MCF 10A (cell line): ENCODE measurements around the gene ATP5F1A. TPM values are rescaled to one million over a fixed set of nuclear protein-coding genes. Genes with fewer than 3 reads are reported as not detected.

Experiments used
- BruUV-seq: library from RNA; stranded (reverse); fragments of 400-500 nt; replicated peaks from 2 replicates; lab custom pipeline; 2021; lab: Mats Ljungman, UMichigan
- CTCF ChIA-PET: fragments of 300-600 bp; sonication (Branson Sonifier 250); formaldehyde crosslinking; extraction: SDS; loops from one replicate; lab custom pipeline; 2021; ENCODE audit warnings: antibody characterized with exemption, inconsistent platforms; lab: Yijun Ruan, JAX
- POLR2A ChIA-PET: fragments of 300-600, 350-650 bp; sonication (Branson Sonifier 250); formaldehyde crosslinking; extraction: SDS; loops from one replicate; lab custom pipeline; 2020; ENCODE audit warnings: antibody characterized with exemption, inconsistent platforms; lab: Yijun Ruan, JAX
- DNase-seq: peaks from one replicate; pipeline ENCODE4 v3.0.0-alpha.2; 2018; ENCODE audit not compliant: unreplicated experiment
- H3K27ac Mint-ChIP-seq: one replicate; pipeline ENCODE4 v1.8.0; 2022; ENCODE audit warnings: mild to moderate bottlenecking, low read depth, mixed read lengths; ENCODE audit not compliant: unreplicated experiment
- H3K27me3 Mint-ChIP-seq: one replicate; pipeline ENCODE4 v1.8.0; 2022; ENCODE audit warnings: mixed read lengths; ENCODE audit not compliant: insufficient read depth, unreplicated experiment
- H3K36me3 Mint-ChIP-seq: one replicate; pipeline ENCODE4 v1.8.0; 2022; ENCODE audit warnings: mild to moderate bottlenecking, moderate library complexity, mixed read lengths; ENCODE audit not compliant: insufficient read depth, unreplicated experiment
- H3K4me1 Mint-ChIP-seq: one replicate; pipeline ENCODE4 v1.8.0; 2022; ENCODE audit warnings: mixed read lengths; ENCODE audit not compliant: insufficient read depth, unreplicated experiment
- H3K4me3 Mint-ChIP-seq: one replicate; pipeline ENCODE4 v1.8.0; 2022; ENCODE audit warnings: mild to moderate bottlenecking, moderate library complexity, mixed read lengths; ENCODE audit not compliant: unreplicated experiment
- H3K9me3 Mint-ChIP-seq: one replicate; pipeline ENCODE4 v1.8.0; 2022; ENCODE audit warnings: mixed read lengths; ENCODE audit not compliant: unreplicated experiment
- CTCF ChIP-seq: fragments of 200-600 bp; IDR thresholded peaks from one replicate; pipeline ENCODE4 v1.8.0; 2022; ENCODE audit warnings: antibody characterized with exemption, mild to moderate bottlenecking; ENCODE audit not compliant: unreplicated experiment
- intact Hi-C: fragments of 100-400 bp; cut with micrococcal nuclease; formaldehyde crosslinking; loops from 2 replicates; pipeline ENCODE4 v1.14.1; 2022
- total RNA-seq: library from RNA; stranded (reverse); gene quantifications from 2 replicates; pipeline ENCODE4 v1.2.3, GENCODE V29; 2022

ATP5F1A gene
- total RNA-seq, 1 experiment from 2014 or later = 458 TPM

GRCh38 chr18:46099463-46099862 is 1.4 kb upstream of the ATP5F1A start:
- intact Hi-C loops = no loop called here
- Mint-ChIP-seq H3K9me3 (no peaks in the 10 kb centered on the region), H3K27ac (no peak overlapping the region), H3K4me1 (no peaks in the 10 kb centered on the region), H3K4me3 (no peak overlapping the region), H3K36me3 (peaks cover 17% of the 10 kb centered on the region), H3K27me3 (no peaks in the 10 kb centered on the region)
- POLR2A ChIA-PET = interaction anchor here (0.6 to 3.4 kb wide), 5 partner anchors 14 to 75 kb away, joined by 3 to 40 read pairs (median 3); no protein-coding TSS in a partner anchor
- DNase-seq = no peak
- CTCF ChIA-PET = interaction anchor here (0.6 kb wide), 1 partner anchor 50 kb away, joined by 3 read pairs; no protein-coding TSS in a partner anchor
- no peak for TF ChIP-seq CTCF
- BruUV-seq = no TSS peak

GRCh38 chr18:46098616-46098933 is 479 bp upstream of the ATP5F1A start:
- Mint-ChIP-seq H3K4me3 (peak overlapping the region; percentile 91), H3K9me3 (no peaks in the 10 kb centered on the region), H3K27ac (peak overlapping the region; percentile 93), H3K27me3 (no peaks in the 10 kb centered on the region), H3K4me1 (peaks cover 5% of the 10 kb centered on the region), H3K36me3 (peaks cover 26% of the 10 kb centered on the region)
- no peak for DNase-seq
- TSS peak; percentile 93 for BruUV-seq
- ChIA-PET POLR2A (interaction anchor here (0.6 to 3.4 kb wide), 13 partner anchors 9 to 182 kb away, joined by 3 to 40 read pairs (median 3); no protein-coding TSS in a partner anchor), CTCF (interaction anchor here (0.5 to 1.3 kb wide), 3 partner anchors 13 to 51 kb away, joined by 3 to 4 read pairs (median 3); no protein-coding TSS in a partner anchor)
- intact Hi-C loops = no loop called here
- TF ChIP-seq CTCF = no peak

GRCh38 chr18:46097431-46097800 is 680 bp downstream of the ATP5F1A start:
- BruUV-seq = TSS peak; percentile 54
- intact Hi-C loops = no loop called here
- ChIA-PET CTCF (interaction anchor here (0.5 to 1.3 kb wide), 3 partner anchors 25 to 760 kb away, joined by 3 to 7 read pairs (median 4); no protein-coding TSS in a partner anchor), POLR2A (interaction anchor here (0.7 to 3.4 kb wide), 13 partner anchors 10 to 1053 kb away, joined by 3 to 40 read pairs (median 4); partner anchors contain the start of gene HDHD2)
- Mint-ChIP-seq H3K36me3 (peaks cover 38% of the 10 kb centered on the region), H3K27me3 (no peaks in the 10 kb centered on the region), H3K4me1 (peaks cover 5% of the 10 kb centered on the region), H3K4me3 (peak overlapping the region; percentile 91), H3K27ac (peak overlapping the region; percentile 93), H3K9me3 (no peaks in the 10 kb centered on the region)
- DNase-seq = no peak
- TF ChIP-seq CTCF = no peak

GRCh38 chr18:46096651-46097300 is 1.3 kb downstream of the ATP5F1A start:
- CTCF ChIA-PET = interaction anchor here (0.5 to 0.7 kb wide), 4 partner anchors 92 to 760 kb away, joined by 3 to 7 read pairs (median 3); no protein-coding TSS in a partner anchor
- intact Hi-C loops = no loop called here

More at GRCh38 chr18:46096651-46097300, 1.3 kb downstream of the ATP5F1A start:
- H3K36me3 Mint-ChIP-seq = peaks cover 44% of the 10 kb centered on the region
- H3K27me3 Mint-ChIP-seq = no peaks in the 10 kb centered on the region
- peak overlapping the region; percentile 93 for H3K27ac Mint-ChIP-seq
- H3K4me3 Mint-ChIP-seq = peak overlapping the region; percentile 91
- BruUV-seq = no TSS peak
- peaks cover 5% of the 10 kb centered on the region for H3K4me1 Mint-ChIP-seq
- POLR2A ChIA-PET = interaction anchor here (0.7 to 3.4 kb wide), 13 partner anchors 10 to 1054 kb away, joined by 3 to 40 read pairs (median 4); partner anchors contain the start of genes HDHD2 and PSTPIP2
- TF ChIP-seq CTCF = no peak
- H3K9me3 Mint-ChIP-seq = no peaks in the 10 kb centered on the region
- DNase-seq = peak; percentile 11
